ENCODE measurements around the gene LHX1. TPM values are rescaled to one million over a fixed set of nuclear protein-coding genes. Genes with fewer than 3 reads are reported as not detected.

Gene LHX1
- total RNA-seq, 1 donor from 2014 or later = 1.1 TPM

- peaks cover 8% of the 10 kb centered on the region for H3K4me1 Mint-ChIP-seq
- peak overlapping the region; percentile 83 for H3K27ac Mint-ChIP-seq (ENCODE audit: unreplicated experiment)
- H3K9me3 Mint-ChIP-seq = no peaks in the 10 kb centered on the region
- H3K36me3 Mint-ChIP-seq (ENCODE audit: low read depth) = peaks cover 12% of the 10 kb centered on the region
- H3K4me3 Mint-ChIP-seq = no peak overlapping the region
- TF ChIP-seq CTCF (conservative IDR thresholded peaks at IDR 0.05) = no peak
- H3K27me3 Mint-ChIP-seq (ENCODE audit: low read depth) = no peaks in the 10 kb centered on the region
- DNase-seq (ENCODE audit: low read depth, low spot score) = no peak
These were observed 35.6 kb downstream of the LHX1 start for GRCh38 chr17:36972905-36973304.

DNA sequence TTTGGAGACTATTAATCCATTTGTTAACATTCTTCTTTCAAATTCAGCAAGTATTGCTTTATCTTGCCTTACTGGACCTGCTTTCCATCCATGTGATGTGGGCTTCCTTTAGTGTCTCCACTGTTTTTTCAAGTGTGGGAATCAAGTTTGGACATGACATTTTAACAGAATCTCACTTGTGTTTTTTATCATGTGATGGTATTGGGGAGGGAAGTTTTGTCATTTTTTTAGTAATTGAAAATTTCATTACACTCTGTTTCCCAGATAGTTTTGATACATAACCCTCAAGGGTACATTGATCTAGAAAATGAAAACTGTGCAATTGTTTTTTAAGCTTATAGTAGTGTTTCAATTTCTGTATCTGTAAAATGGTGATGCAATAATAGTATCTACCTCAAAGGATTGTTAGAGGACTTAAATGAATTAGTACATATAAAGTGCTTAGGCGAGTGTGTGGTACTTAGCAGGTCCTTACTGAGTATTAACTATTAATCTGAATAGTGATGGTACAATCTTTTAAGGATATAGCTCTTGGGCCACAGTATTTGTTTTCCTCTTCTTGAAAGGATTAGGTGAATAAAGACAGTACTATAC, 38.7 kb downstream of the LHX1 start:
- no peak overlapping the region for H3K4me3 Mint-ChIP-seq
- no peaks in the 10 kb centered on the region for H3K36me3 Mint-ChIP-seq (ENCODE audit: low read depth)
- H3K27ac Mint-ChIP-seq (ENCODE audit: unreplicated experiment) = no peak overlapping the region
- no peak for DNase-seq (ENCODE audit: low read depth, low spot score)
- no peaks in the 10 kb centered on the region for H3K9me3 Mint-ChIP-seq
- peaks cover 31% of the 10 kb centered on the region for H3K4me1 Mint-ChIP-seq
- no peak for TF ChIP-seq CTCF (conservative IDR thresholded peaks at IDR 0.05)
- no peaks in the 10 kb centered on the region for H3K27me3 Mint-ChIP-seq (ENCODE audit: low read depth)

DNA sequence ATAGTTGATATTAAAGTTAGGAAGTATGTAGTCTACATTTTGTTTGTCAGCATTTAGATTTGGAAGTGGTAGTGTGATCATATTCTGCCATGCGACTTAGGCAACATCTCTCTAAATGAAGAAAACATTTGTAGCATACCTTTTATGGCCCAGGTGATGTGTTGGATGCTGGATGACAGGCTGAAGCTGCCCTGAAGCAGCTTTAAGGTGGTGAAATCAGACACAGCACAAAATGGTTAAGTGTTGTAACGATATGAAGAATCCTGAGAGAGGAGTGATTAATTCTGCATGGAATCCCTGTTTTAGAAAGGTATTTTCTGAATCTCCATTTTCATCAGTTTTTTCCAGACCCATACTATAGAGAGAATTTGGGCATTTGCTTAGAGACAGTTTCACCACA, 39.8 kb downstream of the LHX1 start:
- no peak for TF ChIP-seq CTCF (conservative IDR thresholded peaks at IDR 0.05)
- peaks cover 31% of the 10 kb centered on the region for H3K4me1 Mint-ChIP-seq
- no peaks in the 10 kb centered on the region for H3K9me3 Mint-ChIP-seq
- no peaks in the 10 kb centered on the region for H3K36me3 Mint-ChIP-seq (ENCODE audit: low read depth)
- H3K27me3 Mint-ChIP-seq (ENCODE audit: low read depth) = no peaks in the 10 kb centered on the region
- no peak overlapping the region for H3K27ac Mint-ChIP-seq (ENCODE audit: unreplicated experiment)
- no peak overlapping the region for H3K4me3 Mint-ChIP-seq
- no peak for DNase-seq (ENCODE audit: low read depth, low spot score)

- H3K9me3 Mint-ChIP-seq = no peaks in the 10 kb centered on the region
- no peaks in the 10 kb centered on the region for H3K36me3 Mint-ChIP-seq (ENCODE audit: low read depth)
- peaks cover 31% of the 10 kb centered on the region for H3K4me1 Mint-ChIP-seq
- H3K27me3 Mint-ChIP-seq (ENCODE audit: low read depth) = no peaks in the 10 kb centered on the region
- H3K4me3 Mint-ChIP-seq = no peak overlapping the region
- TF ChIP-seq CTCF (conservative IDR thresholded peaks at IDR 0.05) = no peak
- H3K27ac Mint-ChIP-seq (ENCODE audit: unreplicated experiment) = no peak overlapping the region
- DNase-seq (ENCODE audit: low read depth, low spot score) = no peak
These were observed 40.3 kb downstream of the LHX1 start for GRCh38 chr17:36977568-36977967.

GRCh38 chr17:36978810-36979564, 41.7 kb downstream of the LHX1 start:
- no peak for TF ChIP-seq CTCF (conservative IDR thresholded peaks at IDR 0.05)

More at GRCh38 chr17:36978810-36979564, 41.7 kb downstream of the LHX1 start:
- Mint-ChIP-seq H3K27me3 (ENCODE audit: low read depth) (no peaks in the 10 kb centered on the region), H3K4me1 (peaks cover 24% of the 10 kb centered on the region), H3K36me3 (ENCODE audit: low read depth) (no peaks in the 10 kb centered on the region), H3K27ac (ENCODE audit: unreplicated experiment) (peak overlapping the region; percentile 24), H3K4me3 (peak overlapping the region; percentile 0), H3K9me3 (no peaks in the 10 kb centered on the region)
- no peak for DNase-seq (ENCODE audit: low read depth, low spot score)

All from neural crest cell (in vitro differentiated cells).